ENCODE results near the gene TMEM151B.

The TMEM151B gene

DNA sequence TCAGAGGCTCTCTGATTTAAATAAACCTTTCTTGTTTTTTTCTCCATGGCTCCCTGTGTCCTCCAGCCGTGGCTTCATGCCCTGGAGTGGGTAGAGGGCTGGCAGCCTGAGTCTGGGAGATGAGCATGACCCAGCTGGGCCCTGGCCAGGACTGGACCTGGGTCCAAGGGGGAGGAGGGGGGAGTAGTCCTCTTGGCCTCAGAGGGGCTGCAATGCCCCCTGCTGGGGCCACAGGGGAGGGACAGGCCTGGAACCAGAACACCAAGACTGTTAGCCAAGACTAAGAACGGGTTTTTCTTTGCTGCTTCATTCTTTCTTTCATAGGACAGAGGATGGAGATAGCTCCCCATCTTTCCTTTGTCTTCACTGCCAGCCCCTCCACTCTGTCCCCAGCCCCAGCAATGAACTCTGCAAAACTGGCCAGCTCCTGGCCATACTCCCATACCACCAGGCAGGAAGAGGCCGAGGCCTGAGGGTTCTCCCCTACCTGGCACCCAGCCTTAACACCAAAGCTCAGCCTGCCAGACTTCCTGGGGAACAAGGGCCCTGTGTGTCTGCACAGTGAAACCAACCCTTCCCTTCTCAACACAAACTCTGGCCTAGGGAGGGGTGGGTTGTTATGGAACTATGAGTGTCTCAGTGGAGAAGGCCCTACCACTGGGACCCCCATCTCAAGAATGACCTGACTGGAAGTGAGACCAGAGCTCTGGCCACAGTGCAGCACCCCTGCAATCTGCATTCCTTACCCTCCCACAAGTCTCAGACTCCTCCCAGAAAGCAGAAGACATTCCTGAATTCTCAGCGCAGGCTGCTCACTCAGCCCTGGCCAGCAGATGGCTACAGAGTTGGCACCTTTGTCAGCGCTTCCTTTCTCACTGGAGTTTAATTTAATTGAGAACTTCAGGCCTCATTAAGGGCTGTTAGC, 35.9 kb upstream of the TMEM151B start:
- DNase-seq (ENCODE audit: insufficient read length, low spot score), result no peak
- FAIRE-seq, result no peak
- TF ChIP-seq, protein P1, sequence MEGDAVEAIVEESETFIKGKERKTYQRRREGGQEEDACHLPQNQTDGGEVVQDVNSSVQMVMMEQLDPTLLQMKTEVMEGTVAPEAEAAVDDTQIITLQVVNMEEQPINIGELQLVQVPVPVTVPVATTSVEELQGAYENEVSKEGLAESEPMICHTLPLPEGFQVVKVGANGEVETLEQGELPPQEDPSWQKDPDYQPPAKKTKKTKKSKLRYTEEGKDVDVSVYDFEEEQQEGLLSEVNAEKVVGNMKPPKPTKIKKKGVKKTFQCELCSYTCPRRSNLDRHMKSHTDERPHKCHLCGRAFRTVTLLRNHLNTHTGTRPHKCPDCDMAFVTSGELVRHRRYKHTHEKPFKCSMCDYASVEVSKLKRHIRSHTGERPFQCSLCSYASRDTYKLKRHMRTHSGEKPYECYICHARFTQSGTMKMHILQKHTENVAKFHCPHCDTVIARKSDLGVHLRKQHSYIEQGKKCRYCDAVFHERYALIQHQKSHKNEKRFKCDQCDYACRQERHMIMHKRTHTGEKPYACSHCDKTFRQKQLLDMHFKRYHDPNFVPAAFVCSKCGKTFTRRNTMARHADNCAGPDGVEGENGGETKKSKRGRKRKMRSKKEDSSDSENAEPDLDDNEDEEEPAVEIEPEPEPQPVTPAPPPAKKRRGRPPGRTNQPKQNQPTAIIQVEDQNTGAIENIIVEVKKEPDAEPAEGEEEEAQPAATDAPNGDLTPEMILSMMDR (IDR thresholded peaks at IDR 0.05; ENCODE audit: insufficient read depth, missing control alignments), result peak; percentile 57

- no peak for DNase-seq (ENCODE audit: insufficient read length, low spot score)
- no peak for FAIRE-seq
- TF ChIP-seq, protein P1 (IDR thresholded peaks at IDR 0.05; ENCODE audit: insufficient read depth, missing control alignments), result no peak
Measured at GRCh38 chr6:44235269-44235668, 35.0 kb upstream of the TMEM151B start.

- DNase-seq (ENCODE audit: insufficient read length, low spot score) (no peak), FAIRE-seq (no peak)
- TF ChIP-seq, protein P1 (IDR thresholded peaks at IDR 0.05; ENCODE audit: insufficient read depth, missing control alignments), result no peak
Measured at GRCh38 chr6:44235891-44236516, 34.2 kb upstream of the TMEM151B start.

GRCh38 chr6:44237021-44237812, 33.0 kb upstream of the TMEM151B start:
- TF ChIP-seq, protein P1 (IDR thresholded peaks at IDR 0.05; ENCODE audit: insufficient read depth, missing control alignments), result no peak
- peak; percentile 78 for DNase-seq (ENCODE audit: insufficient read length, low spot score)
- FAIRE-seq, result no peak

DNA sequence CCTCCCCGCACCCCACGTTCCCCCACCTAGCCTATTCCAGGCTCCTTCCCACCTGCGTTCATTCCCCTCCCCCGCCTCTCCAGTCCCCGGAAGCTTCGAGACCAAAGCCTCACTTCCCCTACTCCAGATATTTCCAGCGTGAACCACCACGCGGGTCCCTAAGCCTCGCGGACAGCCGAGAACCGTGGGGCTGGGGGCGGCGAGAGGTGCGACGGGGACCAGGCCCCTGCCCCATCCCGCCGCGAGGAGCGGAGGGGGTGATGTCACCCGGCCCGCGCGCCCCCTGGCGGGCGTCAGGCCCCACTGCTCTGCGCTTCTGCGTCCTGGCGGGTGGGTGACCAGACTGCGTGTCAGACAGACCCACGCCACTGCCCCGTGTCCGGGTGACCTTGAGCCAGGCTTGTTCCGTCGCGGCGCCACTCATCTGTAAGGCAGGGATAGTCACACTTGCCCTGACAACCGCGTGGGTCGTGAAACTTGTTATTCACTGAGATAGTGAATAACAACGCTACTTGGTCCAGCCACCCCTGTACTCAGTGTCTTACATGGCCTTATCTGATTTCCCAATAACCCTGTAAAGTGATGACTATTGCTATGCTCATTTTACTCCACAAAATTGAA, 32.3 kb upstream of the TMEM151B start:
- no peak for DNase-seq (ENCODE audit: insufficient read length, low spot score)
- TF ChIP-seq, protein P1 (IDR thresholded peaks at IDR 0.05; ENCODE audit: insufficient read depth, missing control alignments), result peak; percentile 65
- FAIRE-seq, result no peak

DNA sequence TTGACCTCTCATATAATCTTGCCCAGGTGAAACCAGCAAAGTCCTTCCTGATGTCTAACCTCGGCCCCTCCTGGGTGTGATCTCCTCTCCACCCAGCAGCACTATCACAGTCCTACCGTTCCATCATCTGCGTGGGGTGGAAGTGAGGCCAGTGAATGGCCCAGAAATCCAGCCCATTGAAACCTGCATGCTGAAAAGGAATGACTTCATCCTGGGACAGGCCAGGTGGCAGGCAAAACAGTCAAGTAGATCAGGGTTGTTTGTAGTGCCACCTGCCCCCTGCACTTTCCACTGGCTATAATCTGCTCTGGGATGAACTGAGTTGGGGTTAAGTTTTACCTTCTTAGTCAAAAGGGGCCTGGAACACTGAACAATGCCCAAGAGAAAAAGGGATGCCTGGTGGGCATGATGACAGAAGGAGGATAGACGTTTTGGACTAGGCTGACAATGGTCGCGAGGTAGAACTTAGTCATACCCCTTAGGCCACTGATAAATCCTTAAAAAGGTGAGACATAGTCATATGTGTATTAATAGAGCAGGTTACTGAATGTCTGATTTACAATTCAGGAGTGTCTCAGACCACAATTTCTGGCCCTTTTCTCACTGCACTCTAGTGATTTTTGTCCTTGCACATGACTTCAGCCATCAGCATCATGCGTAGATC, 31.4 kb upstream of the TMEM151B start:
- FAIRE-seq, result no peak
- no peak for DNase-seq (ENCODE audit: insufficient read length, low spot score)
- TF ChIP-seq, protein P1 (IDR thresholded peaks at IDR 0.05; ENCODE audit: insufficient read depth, missing control alignments), result no peak
